ENCODE results near the gene FFAR2.

DNA sequence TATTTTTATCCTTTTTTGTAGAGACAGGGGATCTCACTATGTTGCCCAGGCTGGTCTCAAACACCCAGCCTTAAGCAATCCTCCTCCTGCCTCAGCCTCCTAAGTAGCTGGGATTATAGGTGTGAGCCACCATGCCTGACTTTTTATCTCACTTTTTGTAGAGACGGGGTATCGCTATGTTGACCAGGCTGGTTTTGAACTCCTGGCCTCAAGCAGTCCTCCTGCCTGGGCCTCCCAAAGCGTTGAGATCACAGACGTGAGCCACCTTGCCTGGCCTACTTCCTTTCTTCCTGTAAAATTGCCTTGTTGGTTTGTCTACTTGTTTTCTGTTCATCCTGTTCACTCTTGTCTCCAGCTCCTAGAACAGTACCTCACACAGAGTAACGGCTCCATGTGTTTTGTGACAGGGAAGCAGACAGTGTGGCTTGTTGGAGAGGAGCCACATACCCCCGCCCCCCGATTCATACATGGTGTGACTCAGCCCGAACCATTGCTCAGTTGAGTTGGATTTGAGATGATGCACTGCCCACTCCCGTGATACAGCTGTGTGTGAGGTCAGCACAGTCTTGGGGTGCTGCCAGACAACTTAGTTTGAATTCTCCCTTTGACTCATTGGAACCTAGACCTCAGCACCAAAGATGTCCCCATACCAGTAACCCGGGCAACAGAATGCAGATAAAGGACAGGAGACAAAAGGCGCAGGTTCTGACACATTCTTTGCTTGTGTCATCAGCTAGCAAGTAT lies 43.0 kb upstream of the FFAR2 start:
- TF ChIP-seq, protein P1, sequence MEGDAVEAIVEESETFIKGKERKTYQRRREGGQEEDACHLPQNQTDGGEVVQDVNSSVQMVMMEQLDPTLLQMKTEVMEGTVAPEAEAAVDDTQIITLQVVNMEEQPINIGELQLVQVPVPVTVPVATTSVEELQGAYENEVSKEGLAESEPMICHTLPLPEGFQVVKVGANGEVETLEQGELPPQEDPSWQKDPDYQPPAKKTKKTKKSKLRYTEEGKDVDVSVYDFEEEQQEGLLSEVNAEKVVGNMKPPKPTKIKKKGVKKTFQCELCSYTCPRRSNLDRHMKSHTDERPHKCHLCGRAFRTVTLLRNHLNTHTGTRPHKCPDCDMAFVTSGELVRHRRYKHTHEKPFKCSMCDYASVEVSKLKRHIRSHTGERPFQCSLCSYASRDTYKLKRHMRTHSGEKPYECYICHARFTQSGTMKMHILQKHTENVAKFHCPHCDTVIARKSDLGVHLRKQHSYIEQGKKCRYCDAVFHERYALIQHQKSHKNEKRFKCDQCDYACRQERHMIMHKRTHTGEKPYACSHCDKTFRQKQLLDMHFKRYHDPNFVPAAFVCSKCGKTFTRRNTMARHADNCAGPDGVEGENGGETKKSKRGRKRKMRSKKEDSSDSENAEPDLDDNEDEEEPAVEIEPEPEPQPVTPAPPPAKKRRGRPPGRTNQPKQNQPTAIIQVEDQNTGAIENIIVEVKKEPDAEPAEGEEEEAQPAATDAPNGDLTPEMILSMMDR (IDR thresholded peaks at IDR 0.05): no peak
- TF ChIP-seq POLR2A (IDR thresholded peaks at IDR 0.05): no peak

Data from Peyer's patch (tissue), 4 donors.